GM23338 (cell line): Measurements from ENCODE around the gene WSB2. TPM values are rescaled to one million over a fixed set of nuclear protein-coding genes. Genes with fewer than 3 reads are reported as not detected.

ENCODE experiments used
- ATAC-seq: fragments of 200-7000 bp; cut with Tn5 transposase; 3 replicates; pipeline ENCODE4 v1.9.1; 2020
- DNase-seq: peaks from one replicate; pipeline ENCODE4 v3.0.0-alpha.2; 2015; ENCODE audit warnings: low spot score
- H2AFZ ChIP-seq: fragments of 200-600 bp; sonication (generic); 2 replicates; pipeline ENCODE4 v1.8.0; 2016; ENCODE audit warnings: antibody characterized with exemption, mild to moderate bottlenecking, moderate library complexity
- H3F3A ChIP-seq: fragments of 200-600 bp; sonication (generic); replicated peaks from 2 replicates; pipeline ENCODE4 v1.8.0; 2017; ENCODE audit warnings: antibody characterized with exemption, mixed run types, low read depth
- H3K27ac ChIP-seq: fragments of 200-600 bp; sonication (generic); 2 replicates; pipeline ENCODE4 v1.6.1; 2016; ENCODE audit warnings: low read depth
- H3K27me3 ChIP-seq: fragments of 200-600 bp; sonication (generic); 2 replicates; pipeline ENCODE4 v1.8.0; 2016; ENCODE audit warnings: mild to moderate bottlenecking, mixed run types, moderate library complexity; ENCODE audit not compliant: insufficient read depth
- H3K36me3 ChIP-seq: fragments of 200-600 bp; sonication (generic); 2 replicates; pipeline ENCODE4 v1.8.0; 2016; ENCODE audit warnings: mild to moderate bottlenecking; ENCODE audit not compliant: insufficient read depth
- H3K4me1 ChIP-seq: fragments of 200-600 bp; sonication (generic); 2 replicates; pipeline ENCODE4 v1.8.0; 2016; ENCODE audit warnings: mild to moderate bottlenecking, moderate library complexity; ENCODE audit not compliant: insufficient read depth
- H3K4me2 ChIP-seq: fragments of 200-600 bp; sonication (generic); 2 replicates; pipeline ENCODE4 v1.7.1; 2017; ENCODE audit warnings: mixed run types
- H3K4me3 ChIP-seq: fragments of 200-600 bp; sonication (generic); 2 replicates; pipeline ENCODE4 v1.6.1; 2016; ENCODE audit warnings: mixed run types
- H3K79me2 ChIP-seq: fragments of 200-600 bp; sonication (generic); replicated peaks from 2 replicates; pipeline ENCODE4 v1.8.0; 2017; ENCODE audit warnings: mild to moderate bottlenecking; ENCODE audit not compliant: insufficient read depth
- H3K9me2 ChIP-seq: fragments of 200-600 bp; sonication (generic); 2 replicates; pipeline ENCODE4 v1.8.0; 2017; ENCODE audit not compliant: insufficient read depth
- H4K20me1 ChIP-seq: fragments of 200-600 bp; sonication (generic); replicated peaks from 2 replicates; pipeline ENCODE4 v1.8.0; 2017; ENCODE audit warnings: mild to moderate bottlenecking; ENCODE audit not compliant: insufficient read depth
- H3K27ac Mint-ChIP-seq: 2 replicates; pipeline ENCODE4 v1.8.0; 2020; ENCODE audit warnings: inconsistent platforms, mild to moderate bottlenecking, moderate library complexity, mixed read lengths
- H3K27me3 Mint-ChIP-seq: 3 replicates; pipeline ENCODE4 v1.8.0; 2022; ENCODE audit warnings: low read depth, mild to moderate bottlenecking, moderate library complexity, mixed read lengths, inconsistent platforms; ENCODE audit not compliant: insufficient read depth, poor library complexity
- H3K36me3 Mint-ChIP-seq: 3 replicates; pipeline ENCODE4 v1.8.0; 2021; ENCODE audit warnings: low read depth, mild to moderate bottlenecking, inconsistent platforms, moderate library complexity, mixed read lengths
- H3K4me1 Mint-ChIP-seq: 3 replicates; pipeline ENCODE4 v1.8.0; 2020; ENCODE audit warnings: mild to moderate bottlenecking, inconsistent platforms, mixed read lengths
- H3K4me3 Mint-ChIP-seq: 3 replicates; pipeline ENCODE4 v1.8.0; 2021; ENCODE audit warnings: moderate library complexity, mild to moderate bottlenecking, inconsistent platforms, mixed read lengths
- H3K9me3 Mint-ChIP-seq: 3 replicates; pipeline ENCODE4 v1.8.0; 2020; ENCODE audit warnings: moderate library complexity, mild to moderate bottlenecking, inconsistent platforms, mixed read lengths
- EZH2phosphoT487 ChIP-seq: fragments of 200-600 bp; sonication (generic); IDR thresholded peaks from one replicate; pipeline ENCODE4 v1.8.1; 2018; ENCODE audit warnings: antibody characterized with exemption; ENCODE audit not compliant: unreplicated experiment
- JUNB ChIP-seq: IDR thresholded peaks from one replicate; pipeline ENCODE4 v1.6.1; 2016; ENCODE audit warnings: antibody characterized with exemption; ENCODE audit not compliant: unreplicated experiment
- NANOG ChIP-seq: IDR thresholded peaks from 2 replicates; pipeline ENCODE4 v1.6.1; 2016; ENCODE audit warnings: antibody characterized with exemption, borderline replicate concordance
- polyA plus RNA-seq: library from polyadenylated mRNA; unstranded; fragments of >200 nt; fragmentation: Nextera tagmentation; extraction: Ambion mirVana; gene quantifications from 2 replicates; pipeline ENCODE4 v1.2.1, GENCODE V29; 2016
- total RNA-seq: library from RNA; depleted of rRNA; stranded (reverse); fragments of >200 nt; shearing (Covaris generic); gene quantifications from 2 replicates; pipeline ENCODE4 v1.2.3, GENCODE V29; 2014
- TF ChIP-seq, protein P1 (sequence below): fragments of 250-450 bp; sonication (Bioruptor Pico); IDR thresholded peaks from 2 replicates; pipeline ENCODE4 v1.5.0; 2020; ENCODE audit warnings: mild to moderate bottlenecking, moderate library complexity

WSB2 gene
- total and polyA plus RNA-seq, 2 experiments from 2014 or later = 36.6 to 60.8 TPM

DNA sequence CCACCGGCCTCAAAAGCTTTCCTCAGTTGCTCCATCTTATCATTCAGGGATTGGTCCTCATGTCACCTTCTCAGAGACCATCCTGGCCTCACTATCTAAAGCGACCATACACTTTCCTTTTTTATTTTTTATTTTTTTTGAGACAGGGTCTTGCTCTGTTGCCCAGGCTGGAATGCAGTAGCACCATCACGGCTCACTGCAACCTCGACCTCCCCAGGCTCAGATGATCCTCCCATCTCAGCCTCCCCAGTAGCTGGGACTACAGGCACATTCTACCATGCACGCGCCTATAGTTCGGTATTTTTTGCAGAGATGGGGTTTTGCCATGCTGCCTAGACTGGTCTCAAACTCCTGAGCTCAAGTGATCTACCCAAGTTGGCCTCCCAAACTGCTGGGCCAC lies 2.8 kb downstream of the WSB2 start:
- DNase-seq (no peak), ATAC-seq (no peak)
- Histone ChIP-seq H3K79me2 (peaks cover 59% of the 10 kb centered on the region), H4K20me1 (peaks cover 12% of the 10 kb centered on the region; the same call in 1 of the 2 replicates), H3K4me1 (peaks cover 16% of the 10 kb centered on the region), H3K4me3 (no peak overlapping the region), H3F3A (peaks cover 26% of the 10 kb centered on the region), H3K27ac (no peak overlapping the region), H3K9me2 (no peaks in the 10 kb centered on the region), H3K27me3 (no peaks in the 10 kb centered on the region), H2AFZ (no peak overlapping the region), H3K36me3 (no peaks in the 10 kb centered on the region), H3K4me2 (no peak overlapping the region)
- no peak for TF ChIP-seq NANOG
- TF ChIP-seq, protein P1, sequence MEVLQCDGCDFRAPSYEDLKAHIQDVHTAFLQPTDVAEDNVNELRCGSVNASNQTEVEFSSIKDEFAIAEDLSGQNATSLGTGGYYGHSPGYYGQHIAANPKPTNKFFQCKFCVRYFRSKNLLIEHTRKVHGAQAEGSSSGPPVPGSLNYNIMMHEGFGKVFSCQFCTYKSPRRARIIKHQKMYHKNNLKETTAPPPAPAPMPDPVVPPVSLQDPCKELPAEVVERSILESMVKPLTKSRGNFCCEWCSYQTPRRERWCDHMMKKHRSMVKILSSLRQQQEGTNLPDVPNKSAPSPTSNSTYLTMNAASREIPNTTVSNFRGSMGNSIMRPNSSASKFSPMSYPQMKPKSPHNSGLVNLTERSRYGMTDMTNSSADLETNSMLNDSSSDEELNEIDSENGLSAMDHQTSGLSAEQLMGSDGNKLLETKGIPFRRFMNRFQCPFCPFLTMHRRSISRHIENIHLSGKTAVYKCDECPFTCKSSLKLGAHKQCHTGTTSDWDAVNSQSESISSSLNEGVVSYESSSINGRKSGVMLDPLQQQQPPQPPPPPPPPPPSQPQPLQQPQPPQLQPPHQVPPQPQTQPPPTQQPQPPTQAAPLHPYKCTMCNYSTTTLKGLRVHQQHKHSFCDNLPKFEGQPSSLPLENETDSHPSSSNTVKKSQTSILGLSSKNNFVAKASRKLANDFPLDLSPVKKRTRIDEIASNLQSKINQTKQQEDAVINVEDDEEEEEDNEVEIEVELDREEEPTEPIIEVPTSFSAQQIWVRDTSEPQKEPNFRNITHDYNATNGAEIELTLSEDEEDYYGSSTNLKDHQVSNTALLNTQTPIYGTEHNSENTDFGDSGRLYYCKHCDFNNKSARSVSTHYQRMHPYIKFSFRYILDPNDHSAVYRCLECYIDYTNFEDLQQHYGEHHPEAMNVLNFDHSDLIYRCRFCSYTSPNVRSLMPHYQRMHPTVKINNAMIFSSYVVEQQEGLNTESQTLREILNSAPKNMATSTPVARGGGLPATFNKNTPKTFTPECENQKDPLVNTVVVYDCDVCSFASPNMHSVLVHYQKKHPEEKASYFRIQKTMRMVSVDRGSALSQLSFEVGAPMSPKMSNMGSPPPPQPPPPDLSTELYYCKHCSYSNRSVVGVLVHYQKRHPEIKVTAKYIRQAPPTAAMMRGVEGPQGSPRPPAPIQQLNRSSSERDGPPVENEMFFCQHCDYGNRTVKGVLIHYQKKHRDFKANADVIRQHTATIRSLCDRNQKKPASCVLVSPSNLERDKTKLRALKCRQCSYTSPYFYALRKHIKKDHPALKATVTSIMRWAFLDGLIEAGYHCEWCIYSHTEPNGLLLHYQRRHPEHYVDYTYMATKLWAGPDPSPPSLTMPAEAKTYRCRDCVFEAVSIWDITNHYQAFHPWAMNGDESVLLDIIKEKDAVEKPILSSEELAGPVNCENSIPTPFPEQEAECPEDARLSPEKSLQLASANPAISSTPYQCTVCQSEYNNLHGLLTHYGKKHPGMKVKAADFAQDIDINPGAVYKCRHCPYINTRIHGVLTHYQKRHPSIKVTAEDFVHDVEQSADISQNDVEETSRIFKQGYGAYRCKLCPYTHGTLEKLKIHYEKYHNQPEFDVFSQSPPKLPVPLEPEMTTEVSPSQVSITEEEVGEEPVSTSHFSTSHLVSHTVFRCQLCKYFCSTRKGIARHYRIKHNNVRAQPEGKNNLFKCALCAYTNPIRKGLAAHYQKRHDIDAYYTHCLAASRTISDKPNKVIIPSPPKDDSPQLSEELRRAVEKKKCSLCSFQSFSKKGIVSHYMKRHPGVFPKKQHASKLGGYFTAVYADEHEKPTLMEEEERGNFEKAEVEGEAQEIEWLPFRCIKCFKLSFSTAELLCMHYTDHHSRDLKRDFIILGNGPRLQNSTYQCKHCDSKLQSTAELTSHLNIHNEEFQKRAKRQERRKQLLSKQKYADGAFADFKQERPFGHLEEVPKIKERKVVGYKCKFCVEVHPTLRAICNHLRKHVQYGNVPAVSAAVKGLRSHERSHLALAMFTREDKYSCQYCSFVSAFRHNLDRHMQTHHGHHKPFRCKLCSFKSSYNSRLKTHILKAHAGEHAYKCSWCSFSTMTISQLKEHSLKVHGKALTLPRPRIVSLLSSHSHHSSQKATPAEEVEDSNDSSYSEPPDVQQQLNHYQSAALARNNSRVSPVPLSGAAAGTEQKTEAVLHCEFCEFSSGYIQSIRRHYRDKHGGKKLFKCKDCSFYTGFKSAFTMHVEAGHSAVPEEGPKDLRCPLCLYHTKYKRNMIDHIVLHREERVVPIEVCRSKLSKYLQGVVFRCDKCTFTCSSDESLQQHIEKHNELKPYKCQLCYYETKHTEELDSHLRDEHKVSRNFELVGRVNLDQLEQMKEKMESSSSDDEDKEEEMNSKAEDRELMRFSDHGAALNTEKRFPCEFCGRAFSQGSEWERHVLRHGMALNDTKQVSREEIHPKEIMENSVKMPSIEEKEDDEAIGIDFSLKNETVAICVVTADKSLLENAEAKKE = no peak
- Mint-ChIP-seq H3K9me3 (peaks cover 4% of the 10 kb centered on the region; the same call in 1 of the 3 replicates), H3K36me3 (peaks cover 12% of the 10 kb centered on the region), H3K27ac (no peak overlapping the region), H3K4me3 (no peak overlapping the region), H3K4me1 (peaks cover 31% of the 10 kb centered on the region), H3K27me3 (peaks cover 22% of the 10 kb centered on the region)

DNA sequence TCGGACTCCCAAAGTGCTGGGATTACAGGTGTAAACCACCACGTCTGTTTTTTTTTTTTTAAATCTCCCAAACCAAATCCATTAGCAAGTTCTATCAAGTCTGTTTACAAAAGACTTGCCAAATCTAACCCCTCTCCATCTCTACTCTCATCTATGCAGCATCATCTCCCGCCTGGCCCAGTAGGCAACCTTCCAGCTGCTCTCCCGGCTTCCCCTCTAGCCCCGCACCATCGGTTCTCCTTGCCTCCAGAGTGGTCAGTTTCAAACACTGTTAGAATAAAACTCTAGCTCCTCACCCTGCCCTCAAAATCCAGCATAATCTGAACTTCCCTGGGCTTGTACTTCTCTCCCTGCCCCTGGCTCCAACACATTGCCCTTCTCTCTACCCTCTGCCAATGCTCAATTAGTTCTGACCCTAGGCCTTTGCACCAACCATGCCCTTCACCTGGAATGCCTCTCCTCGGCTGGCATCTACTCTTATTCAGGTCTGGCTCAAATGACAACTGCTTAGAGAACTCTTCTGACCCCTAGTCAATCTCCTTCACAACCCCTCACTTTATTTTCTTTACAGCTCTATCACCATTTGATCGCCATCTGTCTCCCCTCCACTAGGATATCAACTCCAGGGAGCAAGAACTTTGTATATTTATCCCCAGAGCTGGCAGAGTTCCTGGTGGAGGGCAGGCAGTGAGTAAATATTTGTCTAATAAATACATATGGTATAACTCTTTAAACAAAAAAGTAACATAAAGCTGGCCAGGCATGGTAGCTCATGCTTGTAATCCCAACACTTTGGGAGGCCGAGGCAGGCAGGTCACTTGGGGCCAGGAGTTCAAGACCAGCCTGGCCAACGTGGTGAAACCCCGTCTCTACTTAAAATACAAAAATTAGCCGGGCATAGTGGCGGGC lies 4.9 kb downstream of the WSB2 start:
- no peak overlapping the region for H2AFZ ChIP-seq
- ATAC-seq = no peak
- no peaks in the 10 kb centered on the region for H3K9me2 ChIP-seq
- Mint-ChIP-seq H3K4me3 (no peak overlapping the region), H3K27me3 (peaks cover 4% of the 10 kb centered on the region), H3K36me3 (peaks cover 27% of the 10 kb centered on the region), H3K27ac (0 out of 2 replicates have a peak overlapping the region, but pooled peaks have one; percentile 25), H3K9me3 (no peaks in the 10 kb centered on the region), H3K4me1 (peaks cover 31% of the 10 kb centered on the region)
- H3K4me2 ChIP-seq = no peak overlapping the region
- H4K20me1 ChIP-seq = peaks cover 12% of the 10 kb centered on the region; the same call in 1 of the 2 replicates
- H3K4me1 ChIP-seq = peaks cover 15% of the 10 kb centered on the region
- no peaks in the 10 kb centered on the region for H3K27me3 ChIP-seq
- H3K4me3 ChIP-seq = no peak overlapping the region
- 0 out of 2 replicates have a peak, but pooled peaks cover 3% of the 10 kb centered on the region for H3K36me3 ChIP-seq
- H3F3A ChIP-seq = peaks cover 25% of the 10 kb centered on the region
- no peak for DNase-seq
- H3K27ac ChIP-seq = peak overlapping the region; percentile 78; the same call in 1 of the 2 replicates
- H3K79me2 ChIP-seq = peaks cover 69% of the 10 kb centered on the region
- TF ChIP-seq EZH2phosphoT487 (no peak), JUNB (no peak)
- TF ChIP-seq, protein P1 = no peak
